ENCODE data around the gene SH3TC1. TPM values are rescaled to one million over a fixed set of nuclear protein-coding genes. Genes with fewer than 3 reads are reported as not detected.
A peak's percentile ranks its signal among the peaks of the same experiment; 100 is the strongest.

Gene SH3TC1
- total RNA-seq, 4 donors from 2014 or later: 15.0 to 78.6 (median 41.4) TPM

DNA sequence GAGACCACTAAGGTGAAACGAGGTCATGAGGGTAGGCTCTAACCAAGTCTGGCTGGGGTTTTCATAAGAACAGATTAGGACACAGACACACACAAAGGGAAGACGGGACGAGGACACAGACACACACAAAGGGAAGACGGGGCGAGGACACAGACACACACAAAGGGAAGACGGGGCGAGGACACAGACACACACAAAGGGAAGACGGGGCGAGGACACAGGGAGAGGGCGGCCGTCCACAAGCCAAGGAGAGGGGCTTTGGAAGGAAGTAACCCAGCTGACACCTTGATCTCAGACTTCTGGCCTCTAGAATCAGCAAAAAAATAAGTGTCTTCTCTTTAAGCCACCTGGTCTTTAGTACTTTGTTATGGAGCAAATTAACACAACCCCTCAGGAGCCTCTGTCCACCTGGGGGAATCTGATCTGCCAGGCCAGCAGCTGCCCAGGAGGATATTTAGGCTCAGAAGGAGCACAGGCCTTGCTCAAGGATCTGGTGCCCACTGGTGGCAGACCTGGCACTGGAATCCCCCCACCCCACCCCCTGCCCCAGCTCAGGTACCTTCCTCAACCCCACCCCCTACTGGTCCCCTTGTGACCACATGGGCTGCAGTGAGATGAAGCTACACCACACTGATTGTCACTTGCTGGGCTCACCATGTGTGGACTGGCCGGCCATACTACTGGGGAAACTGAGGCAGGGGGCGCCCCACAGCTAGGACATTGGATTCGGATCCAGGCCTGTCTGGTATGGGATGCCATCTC lies 43.2 kb upstream of the SH3TC1 start:
- no peak for TF ChIP-seq EP300 (IDR thresholded peaks at IDR 0.05; ENCODE audit: low read depth)
- TF ChIP-seq POLR2A (IDR thresholded peaks at IDR 0.05): no peak
- TF ChIP-seq, protein P1, sequence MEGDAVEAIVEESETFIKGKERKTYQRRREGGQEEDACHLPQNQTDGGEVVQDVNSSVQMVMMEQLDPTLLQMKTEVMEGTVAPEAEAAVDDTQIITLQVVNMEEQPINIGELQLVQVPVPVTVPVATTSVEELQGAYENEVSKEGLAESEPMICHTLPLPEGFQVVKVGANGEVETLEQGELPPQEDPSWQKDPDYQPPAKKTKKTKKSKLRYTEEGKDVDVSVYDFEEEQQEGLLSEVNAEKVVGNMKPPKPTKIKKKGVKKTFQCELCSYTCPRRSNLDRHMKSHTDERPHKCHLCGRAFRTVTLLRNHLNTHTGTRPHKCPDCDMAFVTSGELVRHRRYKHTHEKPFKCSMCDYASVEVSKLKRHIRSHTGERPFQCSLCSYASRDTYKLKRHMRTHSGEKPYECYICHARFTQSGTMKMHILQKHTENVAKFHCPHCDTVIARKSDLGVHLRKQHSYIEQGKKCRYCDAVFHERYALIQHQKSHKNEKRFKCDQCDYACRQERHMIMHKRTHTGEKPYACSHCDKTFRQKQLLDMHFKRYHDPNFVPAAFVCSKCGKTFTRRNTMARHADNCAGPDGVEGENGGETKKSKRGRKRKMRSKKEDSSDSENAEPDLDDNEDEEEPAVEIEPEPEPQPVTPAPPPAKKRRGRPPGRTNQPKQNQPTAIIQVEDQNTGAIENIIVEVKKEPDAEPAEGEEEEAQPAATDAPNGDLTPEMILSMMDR (IDR thresholded peaks at IDR 0.05): no peak
- no peak for TF ChIP-seq POLR2AphosphoS5 (IDR thresholded peaks at IDR 0.05)
- 92% methylated on average over 6 to 13 of the region's 14 CpGs for WGBS, 2 donors (ENCODE audit: low coverage in 1 of 2)
- Histone ChIP-seq H3K27me3 (peaks cover 10% of the 10 kb centered on the region), H3K4me3 (no peak overlapping the region), H3K9me3 (no peaks in the 10 kb centered on the region), H3K36me3 (no peaks in the 10 kb centered on the region), H3K27ac (no peak overlapping the region), H3K4me1 (peaks cover 12 to 24% (median 21%) of the 10 kb centered on the region in 4 donors)
- DNase-seq: no peak
- intact Hi-C loops (cut with DNase I; ENCODE audit: low total_unique reads): no loop called here
- in situ Hi-C loops (cut with MboI; ENCODE audit: low pct_ligation_motif_present in 1 of 4, low pct_unique_long_range_greater_than_20kb in 1 of 4, low sequenced_read_pairs in 3 of 4): loop anchor here in 1 of 4 donors (25.0 kb wide), 1 partner anchor 256 kb away; no protein-coding TSS in a partner anchor

GRCh38 chr4:8156617-8157016 lies 42.5 kb upstream of the SH3TC1 start:
- H3K4me3 ChIP-seq: no peak overlapping the region
- in situ Hi-C loops (cut with MboI; ENCODE audit: low pct_ligation_motif_present in 1 of 4, low pct_unique_long_range_greater_than_20kb in 1 of 4, low sequenced_read_pairs in 3 of 4): loop anchor here in 1 of 4 donors (25.0 kb wide), 1 partner anchor 256 kb away; no protein-coding TSS in a partner anchor
- intact Hi-C loops (cut with DNase I; ENCODE audit: low total_unique reads): no loop called here

DNA sequence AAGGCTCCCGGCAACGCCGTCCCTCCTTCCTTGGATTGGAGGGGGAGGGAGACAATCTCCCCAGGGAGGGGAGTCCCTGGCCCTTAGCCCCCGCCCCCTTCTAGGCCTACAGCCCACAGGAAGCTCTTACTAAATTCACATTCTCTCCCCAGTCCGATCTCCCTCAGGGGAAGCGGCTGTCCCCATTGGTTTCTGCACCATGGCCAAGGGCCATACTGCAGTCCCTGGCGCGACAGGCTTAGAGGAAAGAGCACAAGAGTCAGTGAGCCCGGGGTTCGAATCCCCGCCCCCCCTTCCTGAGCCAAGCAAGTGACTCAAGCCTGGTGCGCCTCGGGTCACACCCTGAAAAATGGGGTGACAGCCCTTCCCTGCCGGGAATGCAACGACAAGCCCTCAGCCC lies 41.6 kb upstream of the SH3TC1 start:
- TF ChIP-seq POLR2A (IDR thresholded peaks at IDR 0.05) (no peak), EP300 (IDR thresholded peaks at IDR 0.05; ENCODE audit: low read depth) (no peak), POLR2AphosphoS5 (IDR thresholded peaks at IDR 0.05) (no peak)
- TF ChIP-seq, protein P1 (IDR thresholded peaks at IDR 0.05): no peak
- Histone ChIP-seq H3K4me3 (peak overlapping the region in 3 of 4 donors; percentile 58 to 91 (median 87)), H3K9me3 (no peaks in the 10 kb centered on the region), H3K27ac (no peak overlapping the region), H3K36me3 (no peaks in the 10 kb centered on the region), H3K27me3 (peaks cover 10% of the 10 kb centered on the region), H3K4me1 (peaks cover 12 to 24% (median 21%) of the 10 kb centered on the region in 4 donors)
- intact Hi-C loops (cut with DNase I; ENCODE audit: low total_unique reads) (no loop called here), in situ Hi-C loops (cut with MboI; ENCODE audit: low pct_ligation_motif_present in 1 of 4, low pct_unique_long_range_greater_than_20kb in 1 of 4, low sequenced_read_pairs in 3 of 4) (loop anchor here in 1 of 4 donors (25.0 kb wide), 1 partner anchor 255 kb away; no protein-coding TSS in a partner anchor)
- DNase-seq: no peak
- WGBS, 2 donors (ENCODE audit: low coverage in 1 of 2): 56% methylated on average over 11 of the region's 15 CpGs; no CpG with 5 or more reads in 1 of the 2 donors

More at GRCh38 chr4:8156617-8157016, 42.5 kb upstream of the SH3TC1 start:
- peaks cover 10% of the 10 kb centered on the region for H3K27me3 ChIP-seq
- peaks cover 12 to 24% (median 21%) of the 10 kb centered on the region in 4 donors for H3K4me1 ChIP-seq
- H3K9me3 ChIP-seq: no peaks in the 10 kb centered on the region
- TF ChIP-seq EP300 (IDR thresholded peaks at IDR 0.05; ENCODE audit: low read depth): no peak
- no peak for TF ChIP-seq POLR2AphosphoS5 (IDR thresholded peaks at IDR 0.05)
- TF ChIP-seq, protein P1 (IDR thresholded peaks at IDR 0.05): no peak
- no peak for TF ChIP-seq POLR2A (IDR thresholded peaks at IDR 0.05)
- 76% methylated on average over 7 of the region's 8 CpGs; no CpG with 5 or more reads in 1 of the 2 donors for WGBS, 2 donors (ENCODE audit: low coverage in 1 of 2)
- no peak overlapping the region for H3K27ac ChIP-seq
- H3K36me3 ChIP-seq: no peaks in the 10 kb centered on the region
- DNase-seq: no peak

GRCh38 chr4:8157944-8158709 lies 41.0 kb upstream of the SH3TC1 start:
- H3K27ac ChIP-seq: peak overlapping the region in 3 of 4 donors; percentile 46 to 76 (median 54)

More at GRCh38 chr4:8157944-8158709, 41.0 kb upstream of the SH3TC1 start:
- in situ Hi-C loops (cut with MboI; ENCODE audit: low pct_ligation_motif_present in 1 of 4, low pct_unique_long_range_greater_than_20kb in 1 of 4, low sequenced_read_pairs in 3 of 4) (loop anchor here in 1 of 4 donors (25.0 kb wide), 1 partner anchor 254 kb away; no protein-coding TSS in a partner anchor), intact Hi-C loops (cut with DNase I; ENCODE audit: low total_unique reads) (no loop called here)
- H3K36me3 ChIP-seq: no peaks in the 10 kb centered on the region
- H3K4me1 ChIP-seq: peaks cover 12 to 24% (median 21%) of the 10 kb centered on the region in 4 donors
- DNase-seq: peak; percentile 16
- peak overlapping the region; percentile 26 to 91 (median 72) for H3K4me3 ChIP-seq
- peaks cover 10% of the 10 kb centered on the region for H3K27me3 ChIP-seq
- no peak for TF ChIP-seq POLR2A (IDR thresholded peaks at IDR 0.05)
- TF ChIP-seq, protein P1 (IDR thresholded peaks at IDR 0.05): peak in 1 of 5 experiments; percentile 7
- WGBS, 2 donors (ENCODE audit: low coverage in 1 of 2): 3% methylated on average over 36 of the region's 70 CpGs; no CpG with 5 or more reads in 1 of the 2 donors
- H3K9me3 ChIP-seq: no peaks in the 10 kb centered on the region

Measured in transverse colon (tissue), 4 donors.